GM13977 (cell line): ENCODE data around the gene BAZ1A.

Source experiments
- DNase-seq: peaks from one replicate; pipeline ENCODE4 v3.0.0; 2012; ENCODE audit warnings: low spot score
- in situ Hi-C: fragments of 300-500 bp; cut with MboI; formaldehyde crosslinking; loops from one replicate; pipeline ENCODE4 v1.12.0; 2022; ENCODE audit warnings: low sequenced_read_pairs, low pct_unique_long_range_greater_than_20kb, mixed read lengths, inconsistent platforms; ENCODE audit not compliant: unreplicated experiment
- TF ChIP-seq, protein P1 (sequence below): IDR thresholded peaks from 2 replicates; pipeline ENCODE4 v1.5.1; 2012; ENCODE audit warnings: mild to moderate bottlenecking, control low read depth; ENCODE audit not compliant: insufficient read depth; ENCODE audit errors: extremely low read depth, missing control alignments

BAZ1A gene

DNA sequence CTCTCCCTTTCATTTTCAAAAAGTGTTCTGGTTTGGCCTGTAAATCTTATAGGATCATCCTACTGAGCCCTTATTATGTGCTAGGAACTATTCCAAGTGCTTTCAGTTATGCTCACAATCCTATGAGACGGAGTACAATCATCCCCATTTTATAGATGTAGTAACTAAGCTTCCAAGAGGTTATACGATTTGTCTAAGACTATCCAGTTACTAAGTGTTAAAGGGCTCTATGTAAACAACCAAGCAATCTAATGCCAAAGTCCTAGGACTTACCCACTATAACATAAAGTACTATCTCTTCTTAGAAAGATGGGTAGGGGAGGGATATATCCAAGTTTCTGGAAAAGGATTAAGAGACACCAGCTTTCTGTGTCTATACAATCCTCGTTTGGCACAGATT is 167.4 kb downstream of the BAZ1A start:
- in situ Hi-C loops, result no loop called here
- DNase-seq, result no peak
- TF ChIP-seq, protein P1, sequence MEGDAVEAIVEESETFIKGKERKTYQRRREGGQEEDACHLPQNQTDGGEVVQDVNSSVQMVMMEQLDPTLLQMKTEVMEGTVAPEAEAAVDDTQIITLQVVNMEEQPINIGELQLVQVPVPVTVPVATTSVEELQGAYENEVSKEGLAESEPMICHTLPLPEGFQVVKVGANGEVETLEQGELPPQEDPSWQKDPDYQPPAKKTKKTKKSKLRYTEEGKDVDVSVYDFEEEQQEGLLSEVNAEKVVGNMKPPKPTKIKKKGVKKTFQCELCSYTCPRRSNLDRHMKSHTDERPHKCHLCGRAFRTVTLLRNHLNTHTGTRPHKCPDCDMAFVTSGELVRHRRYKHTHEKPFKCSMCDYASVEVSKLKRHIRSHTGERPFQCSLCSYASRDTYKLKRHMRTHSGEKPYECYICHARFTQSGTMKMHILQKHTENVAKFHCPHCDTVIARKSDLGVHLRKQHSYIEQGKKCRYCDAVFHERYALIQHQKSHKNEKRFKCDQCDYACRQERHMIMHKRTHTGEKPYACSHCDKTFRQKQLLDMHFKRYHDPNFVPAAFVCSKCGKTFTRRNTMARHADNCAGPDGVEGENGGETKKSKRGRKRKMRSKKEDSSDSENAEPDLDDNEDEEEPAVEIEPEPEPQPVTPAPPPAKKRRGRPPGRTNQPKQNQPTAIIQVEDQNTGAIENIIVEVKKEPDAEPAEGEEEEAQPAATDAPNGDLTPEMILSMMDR, result no peak
